ENCODE measurements around the gene SYMPK.

SYMPK gene

DNA sequence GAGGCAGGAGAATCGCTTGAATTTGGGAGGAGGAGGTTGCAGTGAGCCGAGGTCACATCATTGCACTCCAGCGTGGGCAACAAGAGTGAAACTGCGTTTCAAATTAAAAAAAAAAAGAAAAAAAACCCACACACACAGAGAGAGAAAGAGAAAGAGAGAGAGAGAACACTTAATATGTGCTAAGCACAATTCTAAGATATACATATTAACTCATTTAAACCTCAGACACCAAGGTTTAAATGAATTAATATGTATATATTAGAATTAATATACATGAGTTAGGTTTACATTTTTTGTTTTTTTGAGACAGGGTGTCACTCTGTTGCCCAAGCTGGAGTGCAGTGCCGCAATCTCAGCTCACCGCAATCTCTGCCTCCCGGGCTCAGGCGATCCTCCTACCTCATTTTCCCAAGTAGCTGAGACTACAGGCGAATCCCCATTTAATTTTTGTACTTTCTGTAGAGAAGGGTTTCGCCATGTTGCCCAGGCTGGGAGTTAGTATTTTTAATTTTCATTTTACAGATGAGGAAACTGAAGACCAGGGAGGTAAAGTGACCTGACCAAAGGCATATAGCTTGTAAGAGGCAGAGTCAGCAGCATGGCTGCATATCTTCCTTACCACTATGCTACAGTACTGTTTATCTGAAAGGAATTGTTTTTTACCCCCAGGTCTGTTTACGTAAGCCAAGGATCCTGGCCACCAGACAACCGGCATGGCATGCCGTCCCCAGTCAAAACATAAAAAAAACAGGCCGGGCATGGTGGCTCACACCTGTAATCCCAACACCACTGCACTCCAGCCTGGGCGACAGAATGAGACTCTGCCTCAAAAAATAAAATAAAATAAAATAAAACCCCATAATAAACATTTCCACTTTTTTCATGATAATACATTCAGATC lies 2.3 kb downstream of the SYMPK start:
- TF ChIP-seq EZH2phosphoT487 (IDR thresholded peaks at IDR 0.05; ENCODE audit: low read depth): no peak
- TF ChIP-seq, protein P1, sequence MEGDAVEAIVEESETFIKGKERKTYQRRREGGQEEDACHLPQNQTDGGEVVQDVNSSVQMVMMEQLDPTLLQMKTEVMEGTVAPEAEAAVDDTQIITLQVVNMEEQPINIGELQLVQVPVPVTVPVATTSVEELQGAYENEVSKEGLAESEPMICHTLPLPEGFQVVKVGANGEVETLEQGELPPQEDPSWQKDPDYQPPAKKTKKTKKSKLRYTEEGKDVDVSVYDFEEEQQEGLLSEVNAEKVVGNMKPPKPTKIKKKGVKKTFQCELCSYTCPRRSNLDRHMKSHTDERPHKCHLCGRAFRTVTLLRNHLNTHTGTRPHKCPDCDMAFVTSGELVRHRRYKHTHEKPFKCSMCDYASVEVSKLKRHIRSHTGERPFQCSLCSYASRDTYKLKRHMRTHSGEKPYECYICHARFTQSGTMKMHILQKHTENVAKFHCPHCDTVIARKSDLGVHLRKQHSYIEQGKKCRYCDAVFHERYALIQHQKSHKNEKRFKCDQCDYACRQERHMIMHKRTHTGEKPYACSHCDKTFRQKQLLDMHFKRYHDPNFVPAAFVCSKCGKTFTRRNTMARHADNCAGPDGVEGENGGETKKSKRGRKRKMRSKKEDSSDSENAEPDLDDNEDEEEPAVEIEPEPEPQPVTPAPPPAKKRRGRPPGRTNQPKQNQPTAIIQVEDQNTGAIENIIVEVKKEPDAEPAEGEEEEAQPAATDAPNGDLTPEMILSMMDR (IDR thresholded peaks at IDR 0.05; ENCODE audit: low read depth, low read length): no peak
- H3K79me2 ChIP-seq (ENCODE audit: low read length): peaks cover 66% of the 10 kb centered on the region
- no peaks in the 10 kb centered on the region for H3K9me3 ChIP-seq (ENCODE audit: insufficient read depth, low read length)
- peak overlapping the region; percentile 83 for H3K4me2 ChIP-seq (ENCODE audit: low read length)
- H3K27me3 ChIP-seq (ENCODE audit: low read depth, low read length): no peaks in the 10 kb centered on the region
- H2AFZ ChIP-seq (ENCODE audit: low read depth, low read length): no peak overlapping the region
- no peak overlapping the region for H3K27ac ChIP-seq (ENCODE audit: low read length)
- H3K36me3 ChIP-seq (replicated peaks; ENCODE audit: low read depth, low read length): peaks cover 22% of the 10 kb centered on the region
- 0 out of 2 replicates have a peak overlapping the region, but pooled peaks have one; percentile 28 for H3K9ac ChIP-seq (ENCODE audit: low read length)
- peaks cover 12% of the 10 kb centered on the region; the same call in 1 of the 2 replicates for H4K20me1 ChIP-seq (ENCODE audit: insufficient read depth, low read length)
- peaks cover 24% of the 10 kb centered on the region for H3K4me1 ChIP-seq (ENCODE audit: low read length)
- H3K4me3 ChIP-seq (ENCODE audit: low read length): peak overlapping the region; percentile 90; the same call in 1 of the 2 replicates

DNA sequence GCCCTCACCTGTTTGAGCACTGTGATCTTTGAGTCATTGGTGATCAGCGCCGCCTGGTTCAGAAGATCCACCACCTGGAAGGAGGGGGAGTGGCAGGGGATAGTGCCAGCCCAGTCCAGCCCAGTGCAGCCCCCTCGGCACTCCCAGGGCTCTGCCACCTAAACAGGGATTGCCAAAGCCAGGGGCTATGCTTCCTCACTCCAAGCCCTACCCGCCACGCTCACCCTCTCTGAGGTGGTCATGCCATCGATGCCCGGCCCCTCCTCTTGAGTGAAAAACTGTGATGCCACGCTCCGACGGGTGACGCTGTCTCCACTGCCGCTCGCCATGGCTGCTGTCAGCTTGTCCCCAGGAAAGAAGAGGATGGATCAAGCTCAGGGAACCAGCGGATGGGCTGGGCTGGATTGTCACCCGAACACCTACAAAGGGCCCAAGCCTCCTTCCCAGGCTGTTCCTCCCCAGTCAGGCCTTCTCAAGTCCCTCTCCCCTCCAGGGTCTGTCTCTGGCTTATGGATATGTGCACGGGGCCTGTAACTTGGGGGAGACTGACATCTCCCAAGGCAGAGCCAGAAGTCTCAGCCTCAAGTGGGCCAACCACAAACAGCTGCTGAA lies 8.7 kb downstream of the SYMPK start:
- no peak for TF ChIP-seq EZH2phosphoT487 (IDR thresholded peaks at IDR 0.05; ENCODE audit: low read depth)
- TF ChIP-seq, protein P1 (IDR thresholded peaks at IDR 0.05; ENCODE audit: low read depth, low read length): no peak
- Histone ChIP-seq H3K36me3 (replicated peaks; ENCODE audit: low read depth, low read length) (peaks cover 56% of the 10 kb centered on the region), H3K27ac (ENCODE audit: low read length) (no peak overlapping the region), H3K4me2 (ENCODE audit: low read length) (no peak overlapping the region), H3K79me2 (ENCODE audit: low read length) (peaks cover 43% of the 10 kb centered on the region), H3K9ac (ENCODE audit: low read length) (no peak overlapping the region), H3K4me1 (ENCODE audit: low read length) (no peaks in the 10 kb centered on the region), H3K9me3 (ENCODE audit: insufficient read depth, low read length) (no peaks in the 10 kb centered on the region), H4K20me1 (ENCODE audit: insufficient read depth, low read length) (peaks cover 12% of the 10 kb centered on the region; the same call in 1 of the 2 replicates), H3K27me3 (ENCODE audit: low read depth, low read length) (no peaks in the 10 kb centered on the region), H3K4me3 (ENCODE audit: low read length) (no peak overlapping the region), H2AFZ (ENCODE audit: low read depth, low read length) (no peak overlapping the region)

DNA sequence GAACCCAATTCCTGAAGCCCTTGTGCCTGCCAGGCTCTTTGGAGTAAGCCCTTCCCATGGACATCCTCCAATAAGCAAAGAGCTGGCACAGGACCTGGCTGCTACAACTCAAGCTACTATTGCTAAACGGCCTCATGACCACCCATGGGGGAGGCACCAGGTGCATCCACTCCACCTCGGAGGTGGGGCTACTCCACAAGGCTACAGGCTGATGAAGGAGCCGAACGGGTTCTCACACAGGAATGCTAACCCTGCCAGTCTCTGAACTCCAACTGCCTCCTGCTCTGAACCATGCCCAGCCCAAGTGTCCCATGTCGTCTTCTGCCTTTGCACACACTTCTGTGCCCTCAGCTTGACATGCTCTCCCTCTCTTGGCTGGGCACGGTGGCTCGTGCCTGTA lies 10.0 kb downstream of the SYMPK start:
- peaks cover 12% of the 10 kb centered on the region; the same call in 1 of the 2 replicates for H4K20me1 ChIP-seq (ENCODE audit: insufficient read depth, low read length)
- peaks cover 59% of the 10 kb centered on the region for H3K36me3 ChIP-seq (replicated peaks; ENCODE audit: low read depth, low read length)
- H3K27me3 ChIP-seq (ENCODE audit: low read depth, low read length): no peaks in the 10 kb centered on the region

More for the DNA sequence above, 10.0 kb downstream of the SYMPK start:
- no peak overlapping the region for H3K4me3 ChIP-seq (ENCODE audit: low read length)
- H2AFZ ChIP-seq (ENCODE audit: low read depth, low read length): no peak overlapping the region
- TF ChIP-seq EZH2phosphoT487 (IDR thresholded peaks at IDR 0.05; ENCODE audit: low read depth): no peak
- TF ChIP-seq, protein P1 (IDR thresholded peaks at IDR 0.05; ENCODE audit: low read depth, low read length): no peak
- H3K79me2 ChIP-seq (ENCODE audit: low read length): peaks cover 31% of the 10 kb centered on the region
- no peak overlapping the region for H3K27ac ChIP-seq (ENCODE audit: low read length)
- H3K9me3 ChIP-seq (ENCODE audit: insufficient read depth, low read length): no peaks in the 10 kb centered on the region
- no peak overlapping the region for H3K4me2 ChIP-seq (ENCODE audit: low read length)
- H3K4me1 ChIP-seq (ENCODE audit: low read length): no peaks in the 10 kb centered on the region
- H3K9ac ChIP-seq (ENCODE audit: low read length): no peak overlapping the region
